ENCODE data around the gene DUXB. TPM values are rescaled to one million over a fixed set of nuclear protein-coding genes. Genes with fewer than 3 reads are reported as not detected.

Gene DUXB, protein sequence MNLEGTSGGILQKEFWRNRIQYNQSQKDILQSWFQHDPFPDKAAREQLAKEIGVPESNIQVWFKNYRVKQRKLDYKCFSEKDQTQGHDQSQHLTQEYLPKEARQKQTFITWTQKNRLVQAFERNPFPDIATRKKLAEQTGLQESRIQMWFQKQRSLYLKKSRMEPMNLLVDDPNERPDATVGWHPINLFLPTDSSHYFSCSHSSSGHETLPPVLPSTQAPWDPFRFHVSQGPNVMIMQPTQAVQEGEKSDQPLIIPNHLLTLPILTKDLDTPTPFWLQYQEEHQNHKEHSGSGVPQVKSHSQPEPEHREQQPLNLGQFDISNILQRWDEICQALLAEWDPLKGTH
- not detected for total RNA-seq

DNA sequence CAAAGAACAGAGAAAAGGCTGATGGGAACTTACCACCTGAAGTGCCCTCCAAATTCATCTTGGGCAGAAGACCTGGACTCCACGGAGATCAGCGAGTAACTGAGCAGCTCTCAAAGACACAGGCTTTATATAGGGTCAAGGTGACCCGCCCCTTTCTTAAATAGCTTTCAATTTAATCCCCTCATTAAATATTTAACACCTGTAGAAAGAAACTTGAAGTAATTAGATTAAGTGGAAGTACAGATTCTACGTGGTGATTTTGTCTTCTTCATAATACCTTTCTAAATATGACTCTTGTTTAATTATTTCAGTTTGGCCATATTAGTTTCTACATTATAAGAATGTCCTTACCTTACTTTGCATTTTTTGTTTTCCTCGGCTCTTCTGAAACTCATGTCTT, at the start of gene DUXB:
Gene DUXB (minus strand): TSS at position 101 of the 400 bp plus-strand sequence. CDS start 43 bp downstream, at position 58.

DNA sequence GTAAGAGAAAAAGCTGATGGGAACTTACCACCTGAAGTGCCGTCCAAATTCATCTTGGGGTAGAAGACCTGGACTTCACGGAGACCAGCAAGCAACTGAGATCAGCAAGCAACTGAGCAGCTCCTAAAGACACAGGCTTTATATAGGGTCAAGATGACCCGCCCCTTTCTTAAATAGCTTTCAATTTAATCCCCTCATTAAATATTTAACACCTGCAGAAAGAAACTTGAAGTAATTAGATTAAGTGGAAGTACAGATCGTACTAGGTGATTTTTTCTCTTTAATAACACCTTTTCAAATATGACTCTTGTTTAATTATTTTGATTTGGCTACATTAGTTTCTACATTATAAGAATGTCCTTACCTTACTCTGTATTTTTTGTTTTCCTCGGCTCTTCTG, 25.1 kb upstream of the DUXB start, which contains the start of gene CPHXL:
Gene CPHXL (minus strand): TSS at position 101 of the 400 bp plus-strand sequence. CDS start 48 bp downstream, at position 53.

DNA sequence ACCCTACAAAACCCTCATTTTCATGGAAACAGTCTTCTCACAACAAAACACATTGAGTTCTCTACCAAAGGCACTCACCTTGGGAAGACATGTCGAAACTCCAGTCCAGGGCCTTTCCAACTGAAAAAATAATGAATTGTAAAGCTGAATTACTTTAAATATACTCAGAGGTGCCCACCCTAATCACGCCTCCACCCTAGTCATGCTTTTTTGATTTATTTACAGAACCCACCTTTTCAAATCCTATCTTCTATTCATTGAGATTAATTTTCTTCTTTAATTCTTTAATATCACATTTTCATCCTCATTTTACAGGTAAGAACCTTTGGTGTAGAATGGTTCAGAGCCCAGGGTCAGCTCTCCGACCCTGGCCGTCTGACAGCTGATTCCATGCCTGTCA, 24.4 kb downstream of the DUXB start, which contains the start of gene CPHXL2:
Gene CPHXL2 (minus strand): TSS at position 101 of the 400 bp plus-strand sequence. CDS start 10 bp downstream, at position 91.

DNA sequence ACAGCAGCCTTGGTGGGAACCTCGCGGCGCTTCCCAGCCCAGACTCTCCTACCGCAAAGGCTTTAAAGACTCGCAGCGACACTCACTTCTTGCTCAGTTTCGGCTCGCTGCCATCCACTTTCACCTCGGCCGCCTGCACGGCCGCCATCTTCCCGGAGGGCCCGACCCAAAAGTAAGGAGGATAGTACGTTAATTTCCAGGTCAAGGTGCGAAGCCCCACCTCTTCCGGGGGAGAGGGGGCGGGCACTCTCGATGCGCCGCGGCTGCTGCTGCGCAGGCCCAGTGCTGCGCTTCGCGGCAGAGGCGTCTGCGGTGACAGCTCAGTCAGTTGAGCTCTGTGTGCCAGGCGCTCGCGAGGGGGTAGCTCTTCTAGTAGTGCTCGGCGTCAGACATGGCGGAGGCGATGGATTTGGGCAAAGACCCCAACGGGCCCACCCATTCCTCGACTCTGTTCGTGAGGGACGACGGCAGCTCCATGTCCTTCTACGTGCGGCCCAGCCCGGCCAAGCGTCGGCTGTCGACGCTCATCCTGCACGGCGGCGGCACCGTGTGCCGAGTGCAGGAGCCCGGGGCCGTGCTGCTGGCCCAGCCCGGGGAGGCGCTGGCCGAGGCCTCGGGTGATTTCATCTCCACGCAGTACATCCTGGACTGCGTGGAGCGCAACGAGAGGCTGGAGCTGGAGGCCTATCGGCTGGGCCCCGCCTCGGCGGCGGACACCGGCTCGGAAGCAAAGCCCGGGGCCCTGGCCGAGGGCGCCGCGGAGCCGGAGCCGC, 53.6 kb downstream of the DUXB start, which contains the start of the genes KARS1 and TERF2IP:
Gene KARS1 (minus strand): TSS at position 174 of the 773 bp plus-strand sequence. CDS start 26 bp downstream, at position 148.
Gene TERF2IP (plus strand): TSS at position 282 of the 773 bp plus-strand sequence. CDS start 110 bp downstream, at position 392.

Small RNA genes lying within 50 kb of the gene (small RNA-seq; reads per million reads assigned to genes)
- gene RN7SL520P (ENCODE audit: low replicate concordance) = not detected

Other genes with a start within 250 kb of the DUXB start
- gene TMEM170A, start 236.8 kb downstream of the DUXB start, total RNA-seq = 32.8 TPM
- gene CHST6, start 206.0 kb downstream of the DUXB start, total RNA-seq = 1.1 TPM
- 0.58 TPM for gene CHST5, start 165.4 kb downstream of the DUXB start, total RNA-seq
- gene TMEM231, start 145.2 kb downstream of the DUXB start, total RNA-seq = 18.6 TPM
- 107 TPM for gene GABARAPL2, start 135.1 kb downstream of the DUXB start, total RNA-seq
- gene ADAT1, start 78.2 kb downstream of the DUXB start, total RNA-seq = 55.4 TPM
- 85.7 TPM for gene KARS1, start 53.8 kb downstream of the DUXB start, total RNA-seq
- gene TERF2IP, start 53.7 kb downstream of the DUXB start, total RNA-seq = 67.8 TPM
- gene CPHXL2, start 24.5 kb downstream of the DUXB start, total RNA-seq = not detected
- gene CPHXL, start 25.0 kb upstream of the DUXB start, total RNA-seq = not detected

Measured in metanephros (tissue), 2 donors.